Nucleus accumbens (tissue), 56 donors: ENCODE results near the gene VPS33A.
A peak's percentile ranks its signal among the peaks of the same experiment; 100 is the strongest.

Experiments used
- DNase-seq, 56 donors: peaks; one replicate each; lab custom pipeline; 2025; lab: John Stamatoyannopoulos, UW

VPS33A gene

GRCh38 chr12:122185494-122186082 lies 80.7 kb downstream of the VPS33A start:
- no peak for DNase-seq

- DNase-seq, result no peak
Measured at GRCh38 chr12:122185079-122185478, 81.2 kb downstream of the VPS33A start.

- no peak for DNase-seq
Measured at GRCh38 chr12:122184517-122184916, 81.8 kb downstream of the VPS33A start.

GRCh38 chr12:122183588-122183940 lies 82.7 kb downstream of the VPS33A start:
- no peak for DNase-seq

GRCh38 chr12:122182887-122183587 lies 83.3 kb downstream of the VPS33A start, which contains the start of gene LRRC43:
Gene LRRC43, plus strand, starts transcription at chr12:122183123. Its CDS starts 22 bp downstream, at chr12:122183145.
- peak in 11 of 56 donors; percentile 9 to 71 (median 28) for DNase-seq
